ENCODE data around the gene FAM171A2. TPM values are rescaled to one million over a fixed set of nuclear protein-coding genes. Genes with fewer than 3 reads are reported as not detected.

Gene FAM171A2
- total and polyA plus RNA-seq, 2 of the 4 experiments (the other 2 are of a cell fraction), result 3.2 to 5.9 TPM

DNA sequence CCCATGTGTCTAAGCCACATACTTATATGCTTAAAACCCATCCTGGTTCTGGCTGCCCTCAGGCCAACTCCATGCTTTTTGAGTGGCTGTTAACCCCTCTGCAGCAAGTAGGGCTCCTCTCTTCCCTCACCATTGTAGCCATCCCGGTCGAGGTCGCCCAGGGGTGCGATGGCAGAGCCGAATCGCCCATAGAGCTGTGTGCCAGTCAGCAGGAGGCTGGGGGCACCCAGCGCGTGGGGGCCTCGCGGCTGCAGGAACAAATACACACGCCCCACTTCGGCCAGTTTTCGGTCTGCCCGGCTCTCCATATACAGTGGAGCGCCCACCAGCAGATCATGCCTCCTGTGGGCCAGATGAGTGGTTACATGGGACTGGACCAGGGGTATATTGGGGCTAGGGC is 19.7 kb upstream of the FAM171A2 start:
- Histone ChIP-seq H3K36me3 (ENCODE audit: control insufficient read depth, insufficient read depth, low read length) (no peaks in the 10 kb centered on the region), H2BK20ac (ENCODE audit: low read depth, low read length) (no peak overlapping the region), H3K4me3 (ENCODE audit: insufficient read depth, low read depth, low read length) (no peak overlapping the region), H3K27me3 (ENCODE audit: control insufficient read depth, insufficient read depth, low read length) (peaks cover 36% of the 10 kb centered on the region), H3K27ac (ENCODE audit: insufficient read depth, low read length) (no peak overlapping the region), H3K56ac (ENCODE audit: extremely low read depth, insufficient read depth, low read length) (no peak overlapping the region), H2AFZ (replicated peaks; ENCODE audit: low read length, poor library complexity) (no peak overlapping the region), H4K5ac (ENCODE audit: low read depth, low read length) (no peak overlapping the region), H3K4me2 (ENCODE audit: low read depth, low read length) (no peak overlapping the region), H2BK5ac (ENCODE audit: low read depth, low read length, poor library complexity, severe bottlenecking) (no peak overlapping the region), H3K9ac (ENCODE audit: low read depth, low read length) (no peak overlapping the region), H3K4me1 (ENCODE audit: control insufficient read depth, insufficient read depth, low read length) (peaks cover 2% of the 10 kb centered on the region; the same call in 1 of the 2 replicates), H3K4ac (ENCODE audit: low read depth, low read length) (no peak overlapping the region), H4K8ac (ENCODE audit: low read depth in 2 of 2, low read length in 2 of 2) (no peak overlapping the region), H4K20me1 (ENCODE audit: insufficient read depth, low read length) (0 out of 2 replicates have a peak, but pooled peaks cover 3% of the 10 kb centered on the region), H3K79me1 (ENCODE audit: low read depth in 1 of 2, low read length in 2 of 2) (no peaks in the 10 kb centered on the region), H3K9me3 (ENCODE audit: control insufficient read depth, insufficient read depth, low read length) (no peaks in the 10 kb centered on the region; the same call in 1 of the 2 replicates), H2AK5ac (ENCODE audit: low read depth, low read length) (no peak overlapping the region), H3K9me1 (ENCODE audit: insufficient read depth, low read length) (no peaks in the 10 kb centered on the region), H3K14ac (replicated peaks; ENCODE audit: low read depth, low read length) (no peak overlapping the region), H2BK15ac (ENCODE audit: low read depth, low read length) (no peak overlapping the region), H3K23ac (ENCODE audit: low read depth, low read length) (no peak overlapping the region), H3K18ac (ENCODE audit: low read depth, low read length) (no peak overlapping the region), H2BK120ac (ENCODE audit: low read depth, low read length) (no peak overlapping the region), H2AK9ac (replicated peaks; ENCODE audit: low read depth, low read length, poor library complexity) (no peak overlapping the region), H4K91ac (ENCODE audit: insufficient read depth, low read depth, low read length) (no peak overlapping the region)
- ATAC-seq (ENCODE audit: low read depth) (no peak), DNase-seq (no peak)
- BruUV-seq (replicated peaks), result no TSS peak
- POLR2A ChIA-PET (ENCODE audit: unreplicated experiment), result no interaction called here
- dilution Hi-C loops (cut with HindIII; ENCODE audit: low sequenced_read_pairs, unreplicated experiment), result no loop called here
- TF ChIP-seq MAZ (IDR thresholded peaks at IDR 0.05; ENCODE audit: borderline replicate concordance, low read depth, low read length) (no peak), FOS (IDR thresholded peaks at IDR 0.05; ENCODE audit: low read depth, low read length) (no peak), SMC3 (IDR thresholded peaks at IDR 0.05; ENCODE audit: low read depth, low read length) (no peak), MXI1 (IDR thresholded peaks at IDR 0.05; ENCODE audit: borderline replicate concordance, low read depth, low read length) (no peak), CHD1 (IDR thresholded peaks at IDR 0.05; ENCODE audit: low read depth, low read length) (no peak), MAFK (IDR thresholded peaks at IDR 0.05; ENCODE audit: low read depth, low read length) (no peak)
- in situ Hi-C loops (cut with MboI; ENCODE audit: low sequenced_read_pairs), result no loop called here
- WGBS, 2 experiments (ENCODE audit: extremely low coverage in 2 of 2, insufficient read length in 1 of 2), result no CpG with 5 or more reads among the region's 15 CpGs
- CTCF ChIA-PET, result no interaction called here
- intact Hi-C loops (cut with micrococcal nuclease), result no loop called here

Measured in IMR-90 (cell line).